NOMO-1 treated with dmso at 0.1 percent for 144 hours (cell line): Measurements from ENCODE around the gene WNT9A.

ENCODE experiments used
- DNase-seq: peaks from one replicate; lab custom pipeline; 2025; ENCODE audit not compliant: unreplicated experiment; lab: John Stamatoyannopoulos, UW

WNT9A gene

DNA sequence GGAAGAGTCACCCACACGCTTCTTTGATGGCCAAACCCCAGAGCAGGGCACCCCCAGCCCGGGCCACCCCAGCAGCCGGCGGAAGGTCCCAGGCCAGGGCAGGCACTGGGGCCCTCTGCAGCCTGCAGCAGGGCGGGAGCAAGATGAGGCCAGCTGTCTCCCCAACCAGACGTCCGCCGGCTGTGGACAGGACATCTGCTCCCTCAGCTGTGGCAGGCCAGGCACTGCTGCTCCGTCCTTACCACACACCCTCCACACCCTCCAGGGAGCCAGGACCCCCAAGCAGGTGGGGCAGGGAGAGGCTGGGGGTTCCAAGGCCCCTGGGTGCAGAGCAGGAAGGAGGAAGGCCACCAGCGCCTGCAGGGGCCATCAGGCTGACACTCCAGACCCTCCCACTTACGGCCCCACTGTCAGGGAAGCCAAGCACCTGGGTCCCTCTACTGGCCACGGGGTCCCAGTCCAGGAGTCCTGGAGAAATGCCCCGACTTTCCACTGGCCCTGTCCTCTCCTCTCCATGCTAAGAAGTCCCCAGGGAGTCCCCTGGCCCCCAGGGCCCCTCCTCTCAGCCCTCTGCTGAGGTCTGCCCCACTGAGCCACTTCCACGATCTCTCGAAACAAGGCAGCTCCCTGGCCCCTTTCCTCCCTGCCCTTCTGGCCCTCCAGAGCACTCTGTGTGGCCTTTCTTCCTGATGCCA lies 5.6 kb downstream of the WNT9A start:
- no peak for DNase-seq

DNA sequence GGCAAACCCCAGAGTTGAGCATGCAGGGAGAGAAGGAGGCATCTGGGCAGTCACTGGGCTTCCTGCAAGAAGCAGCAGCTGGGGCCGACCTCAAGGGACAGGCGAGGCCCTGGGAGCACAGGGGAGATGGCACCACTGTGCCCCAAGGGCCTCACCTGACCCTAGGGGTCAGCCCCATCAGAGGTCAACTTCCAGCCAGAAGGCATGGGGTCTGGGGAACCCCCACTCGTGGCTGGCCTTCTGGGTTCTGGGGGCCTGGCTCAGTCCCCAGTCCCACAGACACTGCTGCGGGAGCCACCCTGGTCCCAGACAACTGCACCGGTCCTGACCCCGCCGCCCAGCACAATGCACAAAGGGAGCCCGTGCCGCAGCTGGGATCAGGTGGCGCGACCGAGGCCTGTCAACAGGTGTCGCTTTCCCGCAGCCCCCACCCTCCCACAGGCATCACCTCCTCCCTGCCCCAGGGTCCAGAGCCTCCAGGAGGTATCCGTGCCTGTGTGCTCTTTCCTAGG lies 6.2 kb downstream of the WNT9A start:
- DNase-seq, result no peak

- no peak for DNase-seq
Measured at GRCh38 chr1:227940791-227941241, 6.9 kb downstream of the WNT9A start.

DNA sequence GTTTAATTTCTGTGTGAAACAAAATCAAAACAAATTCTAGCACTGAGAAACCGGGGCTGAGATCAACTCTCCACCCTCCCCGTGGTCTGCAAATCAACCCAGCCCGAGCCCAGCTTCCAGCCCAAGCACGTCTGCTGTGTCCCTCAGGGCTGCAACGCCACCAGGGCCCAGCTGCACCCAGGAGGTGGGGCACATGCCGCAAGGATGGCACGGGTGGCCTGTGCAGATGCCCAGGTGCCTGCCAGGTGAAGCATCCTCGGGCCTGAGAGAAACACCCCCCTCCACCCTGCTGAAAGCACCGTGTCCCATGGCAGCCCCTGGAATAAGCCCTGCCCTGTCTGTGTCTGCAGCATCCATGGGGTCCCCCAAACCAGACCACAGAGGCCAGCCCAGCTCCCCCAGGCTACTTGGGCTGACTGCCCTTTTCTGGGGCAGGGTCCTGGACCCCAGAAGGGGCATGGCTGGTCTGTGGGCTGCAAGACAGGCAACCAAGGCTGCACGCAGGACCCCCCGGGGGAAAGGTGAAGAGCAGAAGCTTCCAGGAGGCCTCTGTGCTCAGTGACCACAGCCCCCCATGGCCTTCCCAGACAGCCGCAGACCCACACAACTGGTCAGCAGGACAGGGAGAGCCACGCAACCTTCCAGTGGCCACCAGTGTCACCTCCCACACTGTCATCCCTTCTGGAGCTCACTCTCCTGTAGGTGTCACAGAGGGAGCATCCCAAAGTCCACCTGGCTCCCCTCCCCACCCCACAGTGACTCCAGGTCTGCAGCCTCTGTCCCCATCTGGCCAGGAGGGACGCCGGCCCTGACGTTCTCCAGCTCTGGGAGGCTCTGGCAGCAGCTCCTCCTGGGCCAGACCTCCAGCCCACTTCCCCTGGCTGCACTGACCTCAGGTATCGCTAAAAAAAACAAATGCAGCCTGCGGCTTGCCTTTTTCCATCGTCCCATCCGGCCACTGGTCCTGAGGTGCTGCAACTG lies 7.7 kb downstream of the WNT9A start:
- DNase-seq, result no peak

DNA sequence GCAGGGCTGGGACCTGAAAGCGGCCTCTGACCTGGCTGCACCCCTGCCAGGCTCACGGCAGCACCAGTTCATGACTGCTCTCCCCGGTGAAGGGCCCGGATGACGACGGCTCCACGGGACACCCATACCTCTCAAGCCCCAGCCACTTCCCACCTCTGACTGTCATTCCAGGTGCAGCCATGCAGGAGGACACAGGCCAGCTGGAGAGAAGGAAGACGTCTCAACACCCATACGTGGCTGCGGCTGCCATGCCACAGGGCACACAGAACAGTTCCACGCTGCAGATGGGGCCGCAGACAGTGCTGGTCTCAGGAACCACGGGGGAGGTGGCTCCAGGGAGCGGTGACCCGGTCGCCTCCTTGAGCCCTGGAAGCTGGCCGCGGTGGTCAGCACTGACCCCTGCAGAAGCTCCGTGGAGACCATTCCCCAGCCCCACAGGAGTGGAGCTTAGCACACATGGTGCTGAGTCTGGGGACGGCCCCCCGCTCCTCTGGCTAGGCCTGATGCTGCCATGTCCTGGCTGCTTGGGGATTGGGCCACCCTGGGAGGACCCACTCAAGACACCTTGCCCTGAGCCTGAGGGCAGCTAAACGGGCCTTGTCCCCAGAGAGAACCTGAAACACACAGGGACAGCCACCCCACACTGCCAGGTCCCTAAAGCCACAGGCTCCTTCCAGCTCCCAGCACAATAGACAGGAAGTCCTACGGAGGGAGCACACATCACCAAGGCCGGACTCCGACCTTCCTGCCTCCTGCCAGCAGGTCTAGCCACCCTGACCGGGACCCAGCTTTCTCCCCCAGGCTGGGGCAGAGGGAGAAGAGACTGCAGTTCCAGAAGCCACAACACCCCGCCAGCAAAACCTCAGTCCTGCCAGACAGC lies 8.6 kb downstream of the WNT9A start:
- no peak for DNase-seq

- DNase-seq, result no peak
Measured at GRCh38 chr1:227938276-227938675, 9.5 kb downstream of the WNT9A start.

- no peak for DNase-seq
Measured at GRCh38 chr1:227937838-227938145, 9.9 kb downstream of the WNT9A start.

GRCh38 chr1:227937031-227937837 lies 10.5 kb downstream of the WNT9A start:
- DNase-seq, result no peak

DNA sequence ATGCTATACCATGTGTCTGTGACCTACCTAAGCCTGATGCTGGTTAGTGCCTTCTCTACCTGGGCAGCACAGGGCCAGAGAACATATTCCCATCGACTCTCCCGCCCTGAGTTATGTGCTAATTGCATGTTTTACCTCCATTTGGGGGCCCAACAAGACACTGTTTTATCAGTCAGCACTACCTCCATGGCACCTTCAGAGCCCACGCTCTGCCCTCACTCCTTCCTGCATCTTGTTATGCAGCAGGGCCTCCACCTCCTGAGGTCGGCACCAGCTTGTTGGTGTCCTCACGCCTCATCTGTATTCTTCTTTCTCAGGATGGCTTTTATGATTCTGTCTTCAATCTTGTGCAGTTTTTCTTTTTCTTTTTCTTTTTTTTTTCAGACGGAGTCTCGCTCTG lies 11.9 kb downstream of the WNT9A start:
- DNase-seq, result no peak

DNA sequence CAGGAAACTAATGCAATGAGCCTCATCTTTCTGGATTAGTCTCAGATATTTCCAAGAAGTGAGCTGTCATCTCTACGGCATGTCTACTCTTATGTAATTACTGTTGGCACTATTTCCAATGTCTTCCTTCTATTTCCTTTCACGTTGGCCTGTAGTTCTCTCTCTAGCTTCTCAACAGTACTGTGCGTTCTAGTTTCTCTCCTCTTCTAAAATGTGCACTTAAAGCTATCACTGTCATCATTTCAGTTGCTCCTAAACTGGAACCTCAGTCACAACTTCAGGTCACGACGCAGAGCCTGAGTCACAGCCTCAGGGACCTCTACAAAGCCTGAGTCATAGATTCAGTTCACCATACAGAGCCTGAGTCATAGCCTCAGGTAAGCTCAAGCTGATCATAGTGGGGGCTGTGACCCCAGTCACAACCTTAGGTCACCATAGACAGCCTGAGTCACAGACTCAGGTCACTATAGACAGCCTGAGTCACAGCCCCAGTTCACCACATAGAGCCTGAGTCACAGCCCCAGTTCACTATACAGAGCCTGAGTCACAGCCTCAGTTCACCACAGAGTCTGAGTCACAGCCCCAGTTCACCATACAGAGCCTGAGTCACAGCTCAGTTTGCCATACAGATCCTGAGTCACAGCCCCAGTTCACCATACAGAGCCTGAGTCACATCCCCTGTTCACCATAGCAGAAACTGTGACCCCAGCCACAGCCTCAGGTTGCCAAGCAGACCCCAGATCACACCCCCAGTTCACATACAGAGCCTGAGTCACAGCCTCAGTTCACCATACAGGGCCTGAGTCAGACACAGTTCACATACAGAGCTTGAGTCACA lies 13.0 kb downstream of the WNT9A start:
- no peak for DNase-seq

- no peak for DNase-seq
Measured at GRCh38 chr1:227929751-227930472, 17.8 kb downstream of the WNT9A start.

- DNase-seq, result no peak
Measured at GRCh38 chr1:227928811-227929375, 18.8 kb downstream of the WNT9A start.

GRCh38 chr1:227927971-227928741 lies 19.6 kb downstream of the WNT9A start:
- no peak for DNase-seq

DNA sequence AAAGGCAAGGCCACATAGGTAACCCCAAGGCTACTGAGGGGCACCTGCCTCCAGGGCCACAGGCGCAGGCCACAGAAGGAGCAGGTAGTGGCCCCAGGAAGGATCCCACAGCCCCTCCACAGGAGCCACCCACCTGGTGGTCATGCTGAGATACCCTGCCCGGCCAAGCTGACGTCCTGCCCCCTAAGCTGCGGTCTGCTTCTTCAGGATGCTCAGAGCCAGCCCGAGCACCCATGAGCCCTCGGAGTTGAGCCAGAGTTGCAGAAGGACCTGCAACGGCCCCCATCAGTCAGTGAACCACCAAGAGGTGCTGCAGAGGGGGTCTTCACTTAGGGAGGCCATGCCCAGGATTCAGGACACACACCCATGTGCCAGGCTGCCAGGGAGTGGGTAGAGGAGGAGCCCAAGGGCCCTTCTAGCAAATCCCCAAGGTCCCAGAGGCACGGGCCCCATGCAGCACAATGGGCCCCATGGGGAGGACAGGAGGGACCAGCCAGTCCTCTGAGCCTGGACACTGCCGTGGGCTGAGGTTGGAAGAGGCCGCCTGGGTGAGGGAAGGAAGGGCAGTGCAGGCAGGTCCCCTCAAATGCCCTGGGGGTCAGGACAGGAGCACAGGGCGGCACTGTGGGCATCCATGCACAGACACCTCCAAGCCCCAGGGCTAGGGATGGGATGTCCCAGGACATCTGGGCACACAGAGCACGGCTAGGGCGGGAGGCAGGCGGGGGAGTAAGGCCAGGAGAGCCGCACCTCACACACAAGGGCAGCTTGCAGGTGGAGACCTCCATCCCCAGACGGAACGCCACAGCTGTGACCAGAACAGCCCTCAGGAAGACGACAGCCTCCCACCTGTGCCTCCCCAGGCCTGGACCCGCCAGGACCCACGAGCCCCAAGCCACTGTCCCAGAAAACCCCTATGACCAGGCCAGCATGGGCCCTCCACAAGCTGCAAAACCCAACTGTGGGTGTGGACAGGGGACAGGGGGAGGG lies 20.5 kb downstream of the WNT9A start:
- no peak for DNase-seq

- no peak for DNase-seq
Measured at GRCh38 chr1:227926216-227926791, 21.4 kb downstream of the WNT9A start.

DNA sequence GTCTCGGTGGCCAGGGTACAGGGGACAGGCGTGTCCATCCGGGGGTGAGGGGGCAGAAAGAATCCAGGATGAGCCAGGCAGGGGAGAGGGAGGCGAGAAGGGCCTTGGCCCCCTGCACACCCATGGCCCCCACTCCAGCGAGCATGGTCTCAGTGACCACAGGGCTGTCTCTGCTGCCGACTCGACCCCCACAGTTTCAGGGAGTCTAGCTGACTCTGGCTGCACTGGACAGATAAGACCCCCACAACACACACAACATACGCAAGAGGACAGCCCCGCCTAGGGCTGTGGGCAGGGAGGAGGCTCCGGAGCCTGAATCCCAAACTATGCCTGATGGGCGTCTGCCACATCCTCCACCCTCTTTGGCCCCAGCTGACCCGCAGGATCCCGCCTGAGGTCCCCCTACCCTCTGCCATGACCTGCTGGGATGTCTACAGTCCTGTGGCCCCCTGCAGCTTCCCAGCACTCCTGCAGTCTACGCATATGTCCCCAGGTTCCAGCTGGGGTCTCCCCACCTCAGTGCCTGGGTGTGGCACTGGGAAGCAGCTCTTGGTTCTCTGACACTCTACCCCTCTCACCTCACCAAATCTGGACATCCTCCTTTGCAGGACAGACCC lies 22.0 kb downstream of the WNT9A start:
- DNase-seq, result no peak
